T-helper 2 cell treated with Interferon-gamma antibody and Interleukin-4, amounts not matched to agents 100 ng/mL and 5 ng/mL, for 36 hours (primary cell): ENCODE data around the gene TMEM39A. TPM values are rescaled to one million over a fixed set of nuclear protein-coding genes. Genes with fewer than 3 reads are reported as not detected.

Source experiments
- intact Hi-C: fragments of 100-400 bp; cut with micrococcal nuclease; formaldehyde crosslinking; loops from one replicate; pipeline ENCODE4 v1.15.1; 2023
- total RNA-seq: library from RNA; stranded (reverse); gene quantifications from 2 replicates; pipeline ENCODE4 v1.2.3, GENCODE V29; 2022

The TMEM39A gene
- total RNA-seq, 1 donor from 2014 or later = 48.3 TPM

- intact Hi-C loops = no loop called here
Measured at GRCh38 chr3:119456469-119456868, 6.9 kb downstream of the TMEM39A start.

GRCh38 chr3:119453822-119454221, 9.6 kb downstream of the TMEM39A start:
- intact Hi-C loops = no loop called here

GRCh38 chr3:119444590-119444989, 18.8 kb downstream of the TMEM39A start:
- intact Hi-C loops = no loop called here

GRCh38 chr3:119443179-119443578, 20.2 kb downstream of the TMEM39A start:
- intact Hi-C loops = no loop called here

GRCh38 chr3:119437691-119438258, 25.6 kb downstream of the TMEM39A start:
- intact Hi-C loops = no loop called here

- intact Hi-C loops = no loop called here
Measured at GRCh38 chr3:119436977-119437376, 26.4 kb downstream of the TMEM39A start.

GRCh38 chr3:119434703-119435102, 28.7 kb downstream of the TMEM39A start:
- intact Hi-C loops = no loop called here

GRCh38 chr3:119433613-119434325, 29.6 kb downstream of the TMEM39A start:
- intact Hi-C loops = no loop called here

GRCh38 chr3:119428538-119428937, 34.9 kb downstream of the TMEM39A start:
- intact Hi-C loops = no loop called here

- intact Hi-C loops = no loop called here
Measured at GRCh38 chr3:119427669-119428068, 35.7 kb downstream of the TMEM39A start.

GRCh38 chr3:119420196-119420595, 43.2 kb downstream of the TMEM39A start:
- intact Hi-C loops = no loop called here

GRCh38 chr3:119418641-119419040, 44.8 kb downstream of the TMEM39A start:
- intact Hi-C loops = no loop called here

GRCh38 chr3:119417771-119418512, 45.5 kb downstream of the TMEM39A start:
- intact Hi-C loops = no loop called here

GRCh38 chr3:119416873-119417272, 46.5 kb downstream of the TMEM39A start:
- intact Hi-C loops = no loop called here

- intact Hi-C loops = no loop called here
Measured at GRCh38 chr3:119413603-119414280, 49.7 kb downstream of the TMEM39A start.

GRCh38 chr3:119409844-119410243, 53.6 kb downstream of the TMEM39A start:
- intact Hi-C loops = no loop called here

GRCh38 chr3:119408243-119408950, 55.0 kb downstream of the TMEM39A start:
- intact Hi-C loops = no loop called here

- intact Hi-C loops = no loop called here
Measured at GRCh38 chr3:119405315-119405714, 58.1 kb downstream of the TMEM39A start.

- intact Hi-C loops = no loop called here
Measured at GRCh38 chr3:119403201-119403600, 60.2 kb downstream of the TMEM39A start.

- intact Hi-C loops = no loop called here
Measured at GRCh38 chr3:119402791-119403190, 60.6 kb downstream of the TMEM39A start.
